CD4-positive, alpha-beta T cell (primary cell): ENCODE results near the gene RGS7BP. TPM values are rescaled to one million over a fixed set of nuclear protein-coding genes. Genes with fewer than 3 reads are reported as not detected.

Experiments used
- ATAC-seq: fragments of 200-7000 bp; cut with Tn5 transposase; one replicate; pipeline ENCODE4 v1.10.0; 2022; ENCODE audit warnings: mild to moderate bottlenecking; ENCODE audit not compliant: poor library complexity
- CTCF ChIA-PET: fragments of 350-600 bp; sonication (Branson Sonifier 250); formaldehyde crosslinking; loops from one replicate; lab custom pipeline; 2021; ENCODE audit warnings: antibody characterized with exemption, inconsistent platforms; lab: Charles Lee
- POLR2A ChIA-PET: fragments of 350-600 bp; sonication (Branson Sonifier 250); formaldehyde crosslinking; loops from one replicate; lab custom pipeline; 2021; ENCODE audit warnings: antibody characterized with exemption, inconsistent platforms; lab: Charles Lee
- DNase-seq, 14 experiments: peaks; one replicate each; pipeline ENCODE4 v3.0.0-alpha.2; 2013 to 2020; ENCODE audit warnings: mixed read lengths in 2 of 14
- H3K27ac ChIP-seq, 2 donors: one replicate each; pipeline versions ENCODE4 v1.5.1 to v1.7.0; 2013; ENCODE audit warnings: low read length in 2 of 2, low read depth in 1 of 2, mild to moderate bottlenecking in 1 of 2
- H3K27me3 ChIP-seq, 2 experiments: 1 replicate in 1 of 2; 2 replicates in 1 of 2; pipeline versions ENCODE4 v1.6.1 to v1.7.0; 2013; ENCODE audit warnings: low read length in 2 of 2, control low read depth in 1 of 2, mild to moderate bottlenecking in 1 of 2, moderate library complexity in 1 of 2; ENCODE audit not compliant: insufficient read depth in 2 of 2, control insufficient read depth in 1 of 2
- H3K36me3 ChIP-seq: one replicate; pipeline ENCODE4 v1.6.1; 2013; ENCODE audit warnings: low read length, control low read depth; ENCODE audit not compliant: insufficient read depth
- H3K4me1 ChIP-seq: one replicate; pipeline ENCODE4 v1.6.1; 2013; ENCODE audit warnings: low read length, control low read depth; ENCODE audit not compliant: insufficient read depth
- H3K4me3 ChIP-seq: one replicate; pipeline ENCODE4 v1.5.1; 2013; ENCODE audit warnings: mild to moderate bottlenecking, low read length, moderate library complexity
- H3K9me3 ChIP-seq, 2 experiments: 1 replicate in 1 of 2; 2 replicates in 1 of 2; pipeline versions ENCODE4 v1.6.1 to v1.7.0; 2013; ENCODE audit warnings: low read length in 2 of 2, mild to moderate bottlenecking in 2 of 2, control low read depth in 1 of 2, moderate library complexity in 1 of 2; ENCODE audit not compliant: control insufficient read depth in 1 of 2, insufficient read depth in 1 of 2
- H3K27ac Mint-ChIP-seq: one replicate; pipeline ENCODE4 v1.8.0; 2020; ENCODE audit warnings: mixed read lengths
- H3K27me3 Mint-ChIP-seq: one replicate; pipeline ENCODE4 v1.8.0; 2021; ENCODE audit warnings: mixed read lengths
- H3K36me3 Mint-ChIP-seq: one replicate; pipeline ENCODE4 v1.8.0; 2021; ENCODE audit warnings: low read depth, mixed read lengths
- H3K4me1 Mint-ChIP-seq: one replicate; pipeline ENCODE4 v1.8.0; 2021; ENCODE audit warnings: low read depth, mixed read lengths
- H3K4me3 Mint-ChIP-seq: one replicate; pipeline ENCODE4 v1.8.0; 2020; ENCODE audit warnings: mild to moderate bottlenecking, mixed read lengths
- H3K9me3 Mint-ChIP-seq: one replicate; pipeline ENCODE4 v1.8.0; 2020; ENCODE audit warnings: mixed read lengths
- intact Hi-C, 2 experiments: fragments of 100-400 bp; cut with DNase I in 1 of 2; cut with micrococcal nuclease in 1 of 2; formaldehyde crosslinking; loops; one replicate each; pipeline versions ENCODE4 v1.15.1 to v1.9.0; 2023 to 2025; cut with DNase I, micrococcal nuclease
- total RNA-seq, 174 experiments: library from RNA in 2 of 174; stranded (reverse) in 2 of 174; gene quantifications; one replicate each; pipeline ENCODE4 v1.2.3 and lab custom pipeline; 2021 to 2026
- TF ChIP-seq, protein P1 (sequence below): fragments of 200-600 bp; IDR thresholded peaks from one replicate; pipeline ENCODE4 v1.8.0; 2022; ENCODE audit warnings: antibody characterized with exemption, mild to moderate bottlenecking

Gene RGS7BP
- total RNA-seq, 2 experiments from 2014 or later = not detected

DNA sequence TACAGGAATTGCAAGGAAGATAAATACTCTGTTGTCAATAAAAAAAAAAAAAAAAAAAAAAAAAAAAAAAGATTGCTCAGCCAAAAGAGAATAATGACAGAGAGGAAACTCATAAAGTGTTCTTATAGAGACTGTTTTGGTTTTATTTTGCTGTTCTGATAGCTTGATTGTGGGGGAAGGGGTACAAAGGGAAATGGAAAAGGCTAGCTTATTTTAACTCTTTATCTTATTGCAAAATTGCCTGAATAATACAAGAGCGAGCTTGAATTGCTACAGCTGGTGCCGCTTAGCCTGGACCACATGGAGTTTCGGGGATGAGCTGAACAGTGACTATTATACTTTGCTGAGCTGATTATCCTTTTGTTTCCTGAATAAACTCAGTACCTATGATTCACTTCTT is 153.5 kb downstream of the RGS7BP start:
- H3K4me1 ChIP-seq = no peaks in the 10 kb centered on the region
- H3K36me3 Mint-ChIP-seq = no peaks in the 10 kb centered on the region
- H3K4me1 Mint-ChIP-seq = no peaks in the 10 kb centered on the region
- DNase-seq (no peak), ATAC-seq (no peak)
- H3K27me3 ChIP-seq = peaks cover 0 to 12% of the 10 kb centered on the region in 2 experiments
- TF ChIP-seq, protein P1, sequence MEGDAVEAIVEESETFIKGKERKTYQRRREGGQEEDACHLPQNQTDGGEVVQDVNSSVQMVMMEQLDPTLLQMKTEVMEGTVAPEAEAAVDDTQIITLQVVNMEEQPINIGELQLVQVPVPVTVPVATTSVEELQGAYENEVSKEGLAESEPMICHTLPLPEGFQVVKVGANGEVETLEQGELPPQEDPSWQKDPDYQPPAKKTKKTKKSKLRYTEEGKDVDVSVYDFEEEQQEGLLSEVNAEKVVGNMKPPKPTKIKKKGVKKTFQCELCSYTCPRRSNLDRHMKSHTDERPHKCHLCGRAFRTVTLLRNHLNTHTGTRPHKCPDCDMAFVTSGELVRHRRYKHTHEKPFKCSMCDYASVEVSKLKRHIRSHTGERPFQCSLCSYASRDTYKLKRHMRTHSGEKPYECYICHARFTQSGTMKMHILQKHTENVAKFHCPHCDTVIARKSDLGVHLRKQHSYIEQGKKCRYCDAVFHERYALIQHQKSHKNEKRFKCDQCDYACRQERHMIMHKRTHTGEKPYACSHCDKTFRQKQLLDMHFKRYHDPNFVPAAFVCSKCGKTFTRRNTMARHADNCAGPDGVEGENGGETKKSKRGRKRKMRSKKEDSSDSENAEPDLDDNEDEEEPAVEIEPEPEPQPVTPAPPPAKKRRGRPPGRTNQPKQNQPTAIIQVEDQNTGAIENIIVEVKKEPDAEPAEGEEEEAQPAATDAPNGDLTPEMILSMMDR = no peak
- no peaks in the 10 kb centered on the region for H3K9me3 ChIP-seq
- no peak overlapping the region for H3K4me3 Mint-ChIP-seq
- CTCF ChIA-PET = interaction anchor here (0.6 kb wide), 1 partner anchor 25 kb away, joined by 6 read pairs; no protein-coding TSS in a partner anchor
- peaks cover 3% of the 10 kb centered on the region for H3K27me3 Mint-ChIP-seq
- H3K4me3 ChIP-seq = no peak overlapping the region
- intact Hi-C loops = no loop called here
- POLR2A ChIA-PET = no interaction called here
- H3K27ac Mint-ChIP-seq = no peak overlapping the region
- no peak overlapping the region for H3K27ac ChIP-seq
- peaks cover 3% of the 10 kb centered on the region for H3K9me3 Mint-ChIP-seq
- H3K36me3 ChIP-seq = no peaks in the 10 kb centered on the region

Other genes starting within 250 kb of the RGS7BP start
- not detected for gene SHISAL2B, start 184.5 kb downstream of the RGS7BP start, total RNA-seq